Esophagus squamous epithelium (tissue), 5 donors: Measurements from ENCODE around the gene ARL5A. TPM values are rescaled to one million over a fixed set of nuclear protein-coding genes. Genes with fewer than 3 reads are reported as not detected.
"Not testable (repeated sequence)": the region's sequence is repeated elsewhere in the genome, so short reads cannot be mapped to it uniquely, and the experiment has no call there.

Source experiments
- DNase-seq: peaks from one replicate; lab custom pipeline; 2025; lab: John Stamatoyannopoulos, UW
- H3K27ac ChIP-seq, 4 donors: fragments of 200-600 bp; sonication (generic); one replicate each; pipeline ENCODE4 v1.5.1; 2016 to 2019; ENCODE audit warnings: mild to moderate bottlenecking in 1 of 4
- H3K27me3 ChIP-seq, 4 donors: fragments of 200-600 bp; sonication (generic); 1 replicate in 3 of 4; 2 replicates in 1 of 4; pipeline versions ENCODE4 v1.5.1 to v1.6.0; 2017 to 2021; ENCODE audit warnings: antibody characterized with exemption in 1 of 4
- H3K36me3 ChIP-seq, 3 donors: fragments of 200-600 bp; sonication (generic); one replicate each; pipeline ENCODE4 v1.5.1; 2016 to 2019
- H3K4me1 ChIP-seq, 3 donors: fragments of 200-600 bp; sonication (generic); one replicate each; pipeline ENCODE4 v1.5.1; 2017 to 2019
- H3K4me3 ChIP-seq, 4 donors: fragments of 200-600 bp; sonication (generic); 1 replicate in 3 of 4; 2 replicates in 1 of 4; pipeline ENCODE4 v1.5.1; 2016 to 2019; ENCODE audit warnings: mild to moderate bottlenecking in 2 of 4, moderate library complexity in 1 of 4
- H3K9me3 ChIP-seq, 3 donors: fragments of 200-600 bp; sonication (generic); one replicate each; pipeline ENCODE4 v1.5.1; 2016 to 2019
- CTCF ChIP-seq, 6 experiments: fragments of 450-650 bp in 4 of 6; fragments of 200-600 bp in 2 of 6; sonication (generic) in 2 of 6; IDR thresholded peaks; one replicate each; pipeline ENCODE4 v1.5.1; 2016 to 2019; ENCODE audit warnings: antibody characterized with exemption in 6 of 6, mild to moderate bottlenecking in 4 of 6, moderate library complexity in 4 of 6
- POLR2A ChIP-seq, 4 donors: fragments of 450-650 bp; IDR thresholded peaks; one replicate each; pipeline ENCODE4 v1.6.1; 2017; ENCODE audit warnings: antibody characterized with exemption in 4 of 4, mild to moderate bottlenecking in 4 of 4, moderate library complexity in 3 of 4
- WGBS, 2 donors: methylation state at CpG; one replicate each; pipeline ENCODE4 v1.1.5; 2018; 5-methylcytosine and 5-hydroxymethylcytosine counted together
- intact Hi-C: fragments of 100-400 bp; cut with DNase I; formaldehyde crosslinking; loops from one replicate; pipeline ENCODE4 v1.15.0; 2022
- total RNA-seq, 4 donors: library from RNA; depleted of rRNA; stranded (reverse); fragments of >200 nt; gene quantifications; one replicate each; pipeline ENCODE4 v1.1.0, GENCODE V29; 2016
- donor health status: DM: yes; HTN: yes; CAD: no.

ARL5A gene
- total RNA-seq, result 10 to 100 TPM; 41.8 to 81.5 (median 47.2) TPM

- H3K36me3 ChIP-seq, result no peaks in the 10 kb centered on the region
- intact Hi-C loops, result no loop called here
- 0 to 1% methylated on average over 7 to 19 of the region's 64 CpGs for WGBS, 2 donors
- peak; percentile 81 for DNase-seq
- H3K27me3 ChIP-seq, result no peaks in the 10 kb centered on the region
- TF ChIP-seq CTCF (IDR thresholded peaks at IDR 0.05), result peak in 1 of 6 experiments; percentile 46
- peak in 3 of 4 donors; percentile 68 to 91 (median 86) for TF ChIP-seq POLR2A (IDR thresholded peaks at IDR 0.05)
- H3K4me1 ChIP-seq, result peaks cover 6 to 48% (median 24%) of the 10 kb centered on the region in 3 donors
- H3K27ac ChIP-seq, result peak within 1 kb of the TSS; percentile 90 to 92 (median 91)
- peak within 1 kb of the TSS; percentile 66 to 93 (median 80) for H3K4me3 ChIP-seq
- H3K9me3 ChIP-seq, result no peaks in the 10 kb centered on the region
Measured at GRCh38 chr2:151828143-151828889, at the start of gene ARL5A. TSS of gene ARL5A (minus strand) at chr2:151828421. CDS start at chr2:151828176, 245 bp downstream.

GRCh38 chr2:151875631-151876030, 47.4 kb upstream of the ARL5A start:
- WGBS, 2 donors, result no CpG with 5 or more reads among the region's 34 CpGs
- H3K9me3 ChIP-seq, DNase-seq, intact Hi-C loops, H3K4me3 ChIP-seq, H3K36me3 ChIP-seq, H3K27ac ChIP-seq, H3K27me3 ChIP-seq: not testable (repeated sequence)
- H3K4me1 ChIP-seq, result peaks cover 0 to 11% (median 6%) of the 10 kb centered on the region in 3 donors

GRCh38 chr2:151872463-151872862, 44.2 kb upstream of the ARL5A start:
- Histone ChIP-seq H3K36me3 (no peaks in the 10 kb centered on the region), H3K9me3 (no peaks in the 10 kb centered on the region), H3K4me3 (no peak overlapping the region), H3K27me3 (no peaks in the 10 kb centered on the region), H3K27ac (no peak overlapping the region), H3K4me1 (no peaks in the 10 kb centered on the region)
- no peak for DNase-seq
- WGBS, 2 donors, result 83 to 86% methylated on average over 3 of the region's 3 CpGs
- intact Hi-C loops, result no loop called here
- TF ChIP-seq CTCF (IDR thresholded peaks at IDR 0.05), result no peak
- TF ChIP-seq POLR2A (IDR thresholded peaks at IDR 0.05), result no peak

GRCh38 chr2:151869291-151869690, 41.1 kb upstream of the ARL5A start:
- Histone ChIP-seq H3K36me3 (no peaks in the 10 kb centered on the region), H3K27ac (no peak overlapping the region), H3K4me1 (no peaks in the 10 kb centered on the region), H3K9me3 (no peaks in the 10 kb centered on the region), H3K27me3 (no peaks in the 10 kb centered on the region), H3K4me3 (no peak overlapping the region)
- no peak for DNase-seq
- intact Hi-C loops, result no loop called here
- TF ChIP-seq CTCF (IDR thresholded peaks at IDR 0.05) (no peak), POLR2A (IDR thresholded peaks at IDR 0.05) (no peak)
- 81 to 92% methylated on average over 2 to 5 of the region's 5 CpGs for WGBS, 2 donors

- no peak overlapping the region for H3K27ac ChIP-seq
- TF ChIP-seq POLR2A (IDR thresholded peaks at IDR 0.05) (no peak), CTCF (IDR thresholded peaks at IDR 0.05) (no peak)
- DNase-seq, result no peak
- WGBS, 2 donors, result 67 to 81% methylated on average over 5 of the region's 5 CpGs
- H3K36me3 ChIP-seq, result no peaks in the 10 kb centered on the region
- no peak overlapping the region for H3K4me3 ChIP-seq
- intact Hi-C loops, result no loop called here
- H3K9me3 ChIP-seq, result no peaks in the 10 kb centered on the region
- no peaks in the 10 kb centered on the region for H3K27me3 ChIP-seq
- no peaks in the 10 kb centered on the region for H3K4me1 ChIP-seq
Measured at GRCh38 chr2:151862700-151863099, 34.5 kb upstream of the ARL5A start.
